IPS DF 6.9 (cell line): ENCODE results near the gene ANKIB1.
"Not testable (repeated sequence)": the region's sequence is repeated elsewhere in the genome, so short reads cannot be mapped to it uniquely, and the experiment has no call there.

Experiments used
- DNase-seq: peaks from one replicate; pipeline ENCODE4 v3.0.0-alpha.2; 2013; ENCODE audit warnings: low read depth, low spot score
- H3K27ac ChIP-seq: one replicate; pipeline ENCODE4 v1.5.1; 2013; ENCODE audit warnings: low read length, control low read depth
- H3K27me3 ChIP-seq: 2 replicates; pipeline ENCODE4 v1.6.1; 2013; ENCODE audit warnings: mild to moderate bottlenecking, low read length; ENCODE audit not compliant: control insufficient read depth, insufficient read depth
- H3K36me3 ChIP-seq: 2 replicates; pipeline ENCODE4 v1.6.1; 2013; ENCODE audit warnings: low read length; ENCODE audit not compliant: control insufficient read depth, insufficient read depth
- H3K4me1 ChIP-seq: 2 replicates; pipeline ENCODE4 v1.6.1; 2013; ENCODE audit warnings: low read length; ENCODE audit not compliant: control insufficient read depth, insufficient read depth
- H3K4me3 ChIP-seq: 2 replicates; pipeline ENCODE4 v1.5.1; 2013; ENCODE audit warnings: mild to moderate bottlenecking, low read length
- H3K9me3 ChIP-seq: 2 replicates; pipeline ENCODE4 v1.6.1; 2013; ENCODE audit warnings: low read length, inconsistent platforms; ENCODE audit not compliant: control insufficient read depth, insufficient read depth
- WGBS: extraction: QIAGEN DNeasy Blood & Tissue Kit; methylation state at CpG from one replicate; pipeline ENCODE4 v1.1.7; 2013; ENCODE audit warnings: mixed read lengths, missing lambda C conversion rate; ENCODE audit not compliant: insufficient read length, insufficient coverage; 5-methylcytosine and 5-hydroxymethylcytosine counted together

The ANKIB1 gene

DNA sequence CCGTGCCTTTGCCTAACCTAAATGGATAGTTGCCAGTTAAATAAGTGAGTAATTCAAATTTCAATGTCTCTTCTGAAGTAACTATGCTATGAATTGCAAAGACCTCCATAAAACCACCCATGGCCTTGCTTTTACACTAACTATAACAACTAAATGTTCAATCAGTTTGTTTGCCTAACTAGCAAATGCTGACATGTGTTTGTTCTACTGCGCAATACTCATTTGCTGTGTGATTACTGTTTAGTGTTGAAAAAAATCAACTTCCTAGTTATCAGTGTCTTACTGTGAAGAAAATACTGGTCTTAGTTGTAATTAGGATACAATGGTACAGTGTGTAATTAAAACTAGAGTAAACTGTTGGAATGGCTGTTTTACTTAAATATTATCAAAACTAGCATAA lies 154.2 kb downstream of the ANKIB1 start:
- H3K27me3 ChIP-seq: no peaks in the 10 kb centered on the region
- no peaks in the 10 kb centered on the region for H3K9me3 ChIP-seq
- no peaks in the 10 kb centered on the region for H3K4me1 ChIP-seq
- peaks cover 6% of the 10 kb centered on the region; the same call in 1 of the 2 replicates for H3K36me3 ChIP-seq
- WGBS: no CpG with 5 or more reads among the region's 2 CpGs
- H3K27ac ChIP-seq: no peak overlapping the region
- no peak for DNase-seq
- H3K4me3 ChIP-seq: no peak overlapping the region

DNA sequence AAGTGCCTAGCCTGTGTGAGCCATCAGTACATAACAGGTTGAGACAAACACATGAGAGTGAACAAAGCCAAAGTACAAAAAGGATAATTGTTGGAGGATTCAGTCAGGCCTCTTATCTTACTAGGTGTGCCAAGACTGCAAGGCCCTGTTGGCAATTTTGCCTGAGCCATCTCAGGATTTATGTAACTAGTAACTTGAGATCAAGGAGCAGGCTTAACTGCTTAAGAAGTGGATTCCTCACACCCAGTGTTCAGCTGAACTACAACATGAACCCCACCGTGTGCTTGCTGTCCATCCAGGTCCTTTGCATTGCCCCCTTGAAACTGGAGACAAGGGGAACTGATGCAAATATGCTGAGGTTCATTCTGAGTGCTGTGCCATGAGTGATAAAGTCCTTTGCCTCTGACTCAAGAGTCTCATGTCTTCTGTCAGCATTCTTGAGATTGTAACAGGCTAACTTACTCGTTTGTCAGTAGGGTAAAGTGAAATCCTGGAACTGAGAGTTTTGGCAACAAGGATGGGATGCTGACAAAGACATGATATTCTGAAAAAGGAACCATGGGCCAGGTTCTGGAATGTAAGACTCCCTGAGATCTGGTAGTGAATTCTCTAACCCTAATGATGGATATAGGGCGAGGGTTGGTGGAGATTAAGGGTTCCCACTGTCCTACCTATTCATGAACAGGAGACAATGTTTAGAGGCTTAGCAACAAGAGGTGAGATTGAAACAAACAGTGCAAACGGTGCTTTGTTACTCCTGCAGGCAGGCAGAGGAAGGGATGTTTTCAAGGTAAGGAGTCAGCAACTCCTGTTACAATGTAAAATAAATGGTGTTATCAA lies 157.4 kb downstream of the ANKIB1 start:
- no peaks in the 10 kb centered on the region for H3K27me3 ChIP-seq
- no CpG with 5 or more reads among the region's 4 CpGs for WGBS
- no peaks in the 10 kb centered on the region for H3K9me3 ChIP-seq
- H3K27ac ChIP-seq: no peak overlapping the region
- DNase-seq: no peak
- H3K4me1 ChIP-seq: no peaks in the 10 kb centered on the region
- no peak overlapping the region for H3K4me3 ChIP-seq
- H3K36me3 ChIP-seq: peaks cover 4% of the 10 kb centered on the region; the same call in 1 of the 2 replicates

DNA sequence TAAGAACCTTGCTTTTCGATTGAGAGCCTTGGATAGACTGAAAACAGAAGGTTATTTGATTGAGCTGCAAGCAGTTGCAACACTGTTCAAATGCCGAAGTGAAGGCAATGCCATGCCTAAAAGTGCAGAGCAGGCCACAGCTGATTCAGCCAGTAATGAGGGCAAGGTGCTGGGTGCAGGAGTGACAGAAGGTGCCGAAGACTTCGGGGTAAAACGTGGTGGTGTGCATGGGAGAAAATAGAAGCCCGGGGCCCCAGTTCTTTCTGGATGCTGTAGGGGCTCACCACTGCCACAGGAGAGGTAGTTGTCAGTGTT lies 157.9 kb downstream of the ANKIB1 start:
- no peak for DNase-seq
- no peaks in the 10 kb centered on the region for H3K4me1 ChIP-seq
- WGBS: no CpG with 5 or more reads among the region's 6 CpGs
- H3K9me3 ChIP-seq: no peaks in the 10 kb centered on the region
- H3K36me3 ChIP-seq: no peaks in the 10 kb centered on the region; the same call in 1 of the 2 replicates
- H3K27ac ChIP-seq: no peak overlapping the region
- no peak overlapping the region for H3K4me3 ChIP-seq
- H3K27me3 ChIP-seq: no peaks in the 10 kb centered on the region

DNA sequence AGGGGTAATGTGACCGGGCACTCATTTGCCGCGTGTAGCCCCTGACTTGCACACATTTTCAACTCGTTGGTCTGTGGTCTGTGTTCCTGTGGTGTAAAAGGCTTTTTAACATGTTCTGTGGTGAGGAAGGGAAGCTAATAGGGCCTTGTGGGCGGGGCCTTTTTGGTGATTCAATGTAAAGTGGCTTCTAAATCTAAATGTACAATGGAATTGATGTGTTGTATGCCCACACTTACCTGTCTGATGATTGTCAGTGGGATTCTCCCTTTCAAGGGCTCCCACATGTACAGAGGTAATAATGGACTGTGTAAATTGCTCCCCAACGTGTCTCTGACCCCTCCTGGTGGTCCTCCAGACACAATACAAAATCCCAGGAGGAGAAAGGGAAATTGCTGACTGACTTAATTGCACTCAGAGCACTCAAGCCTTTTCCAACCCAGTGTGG lies 158.4 kb downstream of the ANKIB1 start:
- no peaks in the 10 kb centered on the region for H3K27me3 ChIP-seq
- H3K9me3 ChIP-seq: no peaks in the 10 kb centered on the region
- H3K36me3 ChIP-seq: no peaks in the 10 kb centered on the region
- H3K27ac ChIP-seq: no peak overlapping the region
- WGBS: no CpG with 5 or more reads among the region's 6 CpGs
- DNase-seq: no peak
- no peaks in the 10 kb centered on the region for H3K4me1 ChIP-seq
- no peak overlapping the region for H3K4me3 ChIP-seq

DNA sequence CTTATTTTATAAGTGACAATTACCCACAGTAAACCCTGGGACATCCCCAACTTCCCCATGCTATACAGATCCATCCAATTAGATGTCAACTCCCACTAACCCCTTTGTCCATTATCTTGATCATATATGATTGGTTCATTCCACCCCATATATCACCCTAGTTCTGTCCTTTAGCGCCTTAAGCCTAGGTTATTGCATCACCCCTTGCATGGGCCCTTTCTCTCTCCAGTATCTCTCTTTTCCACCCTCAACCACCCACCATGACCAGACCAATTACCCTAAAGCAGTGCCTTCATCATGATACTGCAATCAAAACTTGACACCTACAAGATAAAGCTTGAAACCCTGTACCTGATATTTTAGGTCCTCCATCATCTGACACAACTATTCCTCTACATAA lies 163.6 kb downstream of the ANKIB1 start:
- WGBS: no CpG with 5 or more reads among the region's 1 CpG
- Histone ChIP-seq H3K27me3 (no peaks in the 10 kb centered on the region), H3K27ac (no peak overlapping the region), H3K4me3 (no peak overlapping the region), H3K4me1 (no peaks in the 10 kb centered on the region), H3K9me3 (no peaks in the 10 kb centered on the region), H3K36me3 (no peaks in the 10 kb centered on the region)
- no peak for DNase-seq

DNA sequence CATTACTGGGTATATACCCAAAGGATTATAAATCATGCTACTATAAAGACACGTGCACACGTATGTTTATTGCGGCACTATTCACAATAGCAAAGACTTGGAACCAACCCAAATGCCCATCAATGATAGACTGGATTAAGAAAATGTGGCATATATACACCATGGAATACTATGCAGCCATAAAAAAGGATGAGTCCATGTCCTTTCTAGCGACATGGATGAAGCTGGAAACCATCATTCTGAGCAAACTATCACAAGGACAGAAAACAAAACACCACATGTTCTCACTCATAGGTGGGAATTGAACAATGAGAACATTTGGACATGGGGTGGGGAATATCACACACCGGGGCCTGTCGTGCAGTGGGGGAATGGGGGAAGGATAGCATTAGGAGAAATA lies 164.4 kb downstream of the ANKIB1 start:
- not testable (repeated sequence) for H3K27ac ChIP-seq, H3K4me3 ChIP-seq, H3K4me1 ChIP-seq, H3K36me3 ChIP-seq, DNase-seq, H3K9me3 ChIP-seq, H3K27me3 ChIP-seq
- WGBS: no CpG with 5 or more reads among the region's 6 CpGs

DNA sequence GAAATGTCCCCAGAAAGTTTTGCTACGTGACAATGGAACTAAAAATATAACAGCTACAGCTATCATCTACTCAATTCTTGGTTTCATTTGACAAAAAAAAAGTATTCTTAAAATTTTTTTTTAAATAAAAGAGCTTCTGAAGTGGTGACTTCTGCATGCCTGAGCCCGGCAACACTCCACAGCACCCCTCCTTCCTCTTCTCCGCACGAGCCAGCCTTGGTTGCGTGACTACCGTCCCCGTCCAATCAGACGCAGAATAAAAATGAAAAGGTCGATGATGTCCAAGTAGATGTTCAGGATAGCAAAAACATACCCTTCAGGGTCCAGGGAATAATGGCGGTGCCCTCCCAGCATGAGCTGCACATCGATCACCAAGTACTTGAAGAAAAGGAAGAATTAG lies 167.0 kb downstream of the ANKIB1 start:
- WGBS: no CpG with 5 or more reads among the region's 11 CpGs

DNA sequence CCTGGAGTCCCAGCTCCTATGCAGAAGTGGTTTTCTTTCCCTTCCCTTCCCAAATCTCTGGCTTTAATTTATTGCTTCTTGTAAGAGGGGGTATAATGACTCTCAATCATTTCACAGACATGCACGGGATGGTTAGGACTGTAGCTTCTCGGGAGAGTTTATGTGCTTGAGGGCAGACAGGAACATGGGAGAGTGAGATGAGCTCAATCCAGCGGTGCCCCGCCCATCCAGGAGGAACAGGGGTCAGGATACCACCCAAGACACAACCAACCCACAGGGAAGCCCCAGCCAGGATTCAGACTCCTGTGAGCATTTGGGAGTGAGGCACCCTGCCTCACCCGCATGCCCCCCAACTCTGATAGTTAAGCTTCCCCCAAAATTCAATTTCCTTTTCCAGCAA lies 167.8 kb downstream of the ANKIB1 start:
- H3K27me3 ChIP-seq: no peaks in the 10 kb centered on the region
- H3K27ac ChIP-seq: no peak overlapping the region
- WGBS: no CpG with 5 or more reads among the region's 5 CpGs
- H3K36me3 ChIP-seq: no peaks in the 10 kb centered on the region
- no peak overlapping the region for H3K4me3 ChIP-seq
- no peak for DNase-seq
- H3K4me1 ChIP-seq: no peaks in the 10 kb centered on the region
- H3K9me3 ChIP-seq: no peaks in the 10 kb centered on the region

More for the DNA sequence above, 167.0 kb downstream of the ANKIB1 start:
- Histone ChIP-seq H3K4me3 (no peak overlapping the region), H3K9me3 (no peaks in the 10 kb centered on the region), H3K27ac (no peak overlapping the region), H3K27me3 (no peaks in the 10 kb centered on the region), H3K4me1 (no peaks in the 10 kb centered on the region), H3K36me3 (no peaks in the 10 kb centered on the region)
- DNase-seq: no peak

DNA sequence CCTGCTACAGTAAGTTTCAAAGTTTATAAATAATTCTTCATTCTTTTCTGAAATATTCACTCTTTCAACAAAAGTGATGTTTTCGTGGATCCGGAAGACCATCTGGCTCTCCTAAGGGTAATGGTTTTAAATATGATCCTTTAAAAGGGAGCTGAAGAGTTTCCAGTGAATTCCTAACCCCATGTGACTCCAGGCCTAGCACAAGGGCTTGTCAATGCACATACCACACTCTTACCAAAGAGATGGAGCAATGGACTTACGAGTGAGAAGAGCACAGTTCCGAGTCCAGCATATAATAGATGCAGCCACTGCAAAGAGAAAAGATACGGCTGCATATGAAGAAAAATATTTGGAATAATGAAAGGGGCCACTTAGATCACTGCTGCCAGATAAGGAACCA lies 169.5 kb downstream of the ANKIB1 start:
- Histone ChIP-seq H3K9me3 (no peaks in the 10 kb centered on the region), H3K27me3 (no peaks in the 10 kb centered on the region), H3K27ac (no peak overlapping the region), H3K4me3 (no peak overlapping the region), H3K4me1 (no peaks in the 10 kb centered on the region), H3K36me3 (no peaks in the 10 kb centered on the region)
- no CpG with 5 or more reads among the region's 5 CpGs for WGBS
- no peak for DNase-seq

DNA sequence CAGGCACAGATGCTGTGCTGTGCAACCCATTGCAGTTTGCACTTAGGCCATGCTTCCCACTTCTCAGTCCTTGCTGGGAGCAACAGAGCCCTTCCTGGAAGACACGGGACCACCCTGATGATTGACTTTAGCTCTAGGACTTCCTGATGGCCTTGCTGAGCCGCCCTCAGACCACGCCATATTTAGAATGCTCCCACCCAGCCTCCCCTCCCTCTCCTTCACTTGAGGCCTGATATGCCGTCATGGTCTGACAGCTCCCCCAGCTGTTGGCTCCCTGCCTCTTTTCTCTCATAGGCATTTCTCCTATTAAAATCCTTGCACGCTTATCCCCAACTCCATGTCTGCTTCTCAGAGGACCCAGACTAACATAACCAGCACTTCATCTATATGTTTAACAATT lies 172.1 kb downstream of the ANKIB1 start:
- Histone ChIP-seq H3K4me3 (no peak overlapping the region), H3K4me1 (no peaks in the 10 kb centered on the region), H3K27ac (no peak overlapping the region), H3K36me3 (no peaks in the 10 kb centered on the region), H3K9me3 (no peaks in the 10 kb centered on the region), H3K27me3 (no peaks in the 10 kb centered on the region)
- no CpG with 5 or more reads among the region's 5 CpGs for WGBS
- DNase-seq: no peak
